GM18526 (cell line): ENCODE results near the gene UQCRH.

Experiments used
- POLR2A ChIP-seq: IDR thresholded peaks from 3 replicates; pipeline ENCODE4 v1.6.1; 2011; ENCODE audit not compliant: insufficient read length; ENCODE audit errors: extremely low read depth

UQCRH gene

GRCh38 chr1:46288485-46289133 is 14.9 kb upstream of the UQCRH start:
- TF ChIP-seq POLR2A: no peak

- TF ChIP-seq POLR2A: no peak
Measured at GRCh38 chr1:46289134-46289494, 14.4 kb upstream of the UQCRH start.

- TF ChIP-seq POLR2A: no peak
Measured at GRCh38 chr1:46289976-46290375, 13.5 kb upstream of the UQCRH start.

GRCh38 chr1:46295306-46295705 is 8.2 kb upstream of the UQCRH start:
- TF ChIP-seq POLR2A: no peak

- TF ChIP-seq POLR2A: no peak
Measured at GRCh38 chr1:46298387-46298786, 5.1 kb upstream of the UQCRH start.

GRCh38 chr1:46300673-46301405 is 2.7 kb upstream of the UQCRH start:
- no peak for TF ChIP-seq POLR2A

GRCh38 chr1:46301406-46301807 is 2.1 kb upstream of the UQCRH start:
- no peak for TF ChIP-seq POLR2A

GRCh38 chr1:46301808-46302640 is 1.5 kb upstream of the UQCRH start:
- TF ChIP-seq POLR2A: no peak

- no peak for TF ChIP-seq POLR2A
Measured at GRCh38 chr1:46302641-46303037, 859 bp upstream of the UQCRH start.

- TF ChIP-seq POLR2A: no peak
Measured at GRCh38 chr1:46303872-46304326, 401 bp downstream of the UQCRH start.

GRCh38 chr1:46306159-46306530 is 2.6 kb downstream of the UQCRH start:
- no peak for TF ChIP-seq POLR2A

- TF ChIP-seq POLR2A: no peak
Measured at GRCh38 chr1:46309401-46310159, 6.1 kb downstream of the UQCRH start.

- TF ChIP-seq POLR2A: no peak
Measured at GRCh38 chr1:46310321-46310720, 6.8 kb downstream of the UQCRH start.

GRCh38 chr1:46315669-46316403 is 12.3 kb downstream of the UQCRH start:
- no peak for TF ChIP-seq POLR2A

- TF ChIP-seq POLR2A: no peak
Measured at GRCh38 chr1:46317323-46317722, 13.8 kb downstream of the UQCRH start.
